Neuronal stem cell (in vitro differentiated cells): ENCODE data around the gene CELA3A.

ENCODE experiments used
- DNase-seq: peaks from one replicate; pipeline ENCODE4 v3.0.0-alpha.2; 2013; ENCODE audit warnings: low spot score
- H2AFZ ChIP-seq: one replicate; pipeline ENCODE4 v1.6.1; 2013; ENCODE audit warnings: mild to moderate bottlenecking, low read length, inconsistent platforms
- H2AK5ac ChIP-seq: 2 replicates; pipeline ENCODE4 v1.6.1; 2013; ENCODE audit warnings: low read depth, mild to moderate bottlenecking, inconsistent platforms, low read length, moderate library complexity, mixed read lengths
- H2BK120ac ChIP-seq: 2 replicates; pipeline ENCODE4 v1.6.1; 2013; ENCODE audit warnings: low read depth, mild to moderate bottlenecking, inconsistent platforms, low read length, moderate library complexity, mixed read lengths
- H2BK12ac ChIP-seq: one replicate; pipeline ENCODE4 v1.6.1; 2013; ENCODE audit warnings: low read length, inconsistent platforms
- H2BK15ac ChIP-seq: 2 replicates; pipeline ENCODE4 v1.6.1; 2013; ENCODE audit warnings: mild to moderate bottlenecking, low read length, inconsistent platforms, mixed read lengths
- H2BK5ac ChIP-seq: one replicate; pipeline ENCODE4 v1.6.1; 2013; ENCODE audit warnings: inconsistent platforms, mild to moderate bottlenecking, low read length, moderate library complexity
- H3K14ac ChIP-seq: one replicate; pipeline ENCODE4 v1.6.1; 2013; ENCODE audit warnings: low read length, inconsistent platforms
- H3K18ac ChIP-seq: 2 replicates; pipeline ENCODE4 v1.6.1; 2013; ENCODE audit warnings: low read length, inconsistent platforms
- H3K23ac ChIP-seq: 2 replicates; pipeline ENCODE4 v1.6.1; 2013; ENCODE audit warnings: low read depth, mild to moderate bottlenecking, mixed read lengths, low read length, inconsistent platforms; ENCODE audit not compliant: poor library complexity
- H3K27ac ChIP-seq: replicated peaks from 3 replicates; pipeline ENCODE4 v1.5.1; 2013; ENCODE audit warnings: low read length, inconsistent platforms
- H3K27me3 ChIP-seq, 3 experiments: 2 replicates each; pipeline ENCODE4 v1.6.1; 2013; ENCODE audit warnings: low read length in 3 of 3, mild to moderate bottlenecking in 2 of 3, inconsistent platforms in 1 of 3, low read depth in 1 of 3, mixed read lengths in 1 of 3, moderate library complexity in 1 of 3; ENCODE audit not compliant: control insufficient read depth in 3 of 3, insufficient read depth in 3 of 3
- H3K36me3 ChIP-seq, 2 donors: replicated peaks in 1 of 2; 2 replicates each; pipeline ENCODE4 v1.6.1; 2013; ENCODE audit warnings: low read length in 2 of 2; ENCODE audit not compliant: control insufficient read depth in 2 of 2, insufficient read depth in 2 of 2
- H3K4ac ChIP-seq: 2 replicates; pipeline ENCODE4 v1.6.1; 2013; ENCODE audit warnings: inconsistent platforms, mild to moderate bottlenecking, low read length, moderate library complexity
- H3K4me1 ChIP-seq, 2 donors: 1 replicate in 1 of 2; 2 replicates in 1 of 2; pipeline ENCODE4 v1.6.1; 2013; ENCODE audit warnings: low read length in 2 of 2, low read depth in 1 of 2; ENCODE audit not compliant: control insufficient read depth in 2 of 2, insufficient read depth in 1 of 2
- H3K4me2 ChIP-seq: one replicate; pipeline ENCODE4 v1.6.1; 2013; ENCODE audit warnings: mild to moderate bottlenecking, low read length, inconsistent platforms; ENCODE audit not compliant: insufficient read depth, poor library complexity, severe bottlenecking
- H3K4me3 ChIP-seq, 2 donors: 2 replicates each; pipeline ENCODE4 v1.5.1; 2013; ENCODE audit warnings: low read length in 2 of 2, mild to moderate bottlenecking in 2 of 2, inconsistent platforms in 1 of 2, moderate library complexity in 1 of 2
- H3K79me1 ChIP-seq: one replicate; pipeline ENCODE4 v1.6.1; 2013; ENCODE audit warnings: low read depth, mild to moderate bottlenecking, inconsistent platforms, low read length, moderate library complexity
- H3K9ac ChIP-seq: one replicate; pipeline ENCODE4 v1.6.1; 2013; ENCODE audit warnings: mild to moderate bottlenecking, low read depth, low read length, inconsistent platforms; ENCODE audit not compliant: poor library complexity
- H3K9me3 ChIP-seq, 2 donors: replicated peaks in 1 of 2; 2 replicates each; pipeline versions ENCODE3 to v1.6.1; 2013; ENCODE audit warnings: low read length in 2 of 2, mild to moderate bottlenecking in 2 of 2, inconsistent platforms in 1 of 2, low read depth in 1 of 2, mixed read lengths in 1 of 2, moderate library complexity in 1 of 2; ENCODE audit not compliant: control insufficient read depth in 2 of 2, insufficient read depth in 1 of 2
- H4K8ac ChIP-seq: one replicate; pipeline ENCODE4 v1.6.1; 2013; ENCODE audit warnings: low read depth, mild to moderate bottlenecking, inconsistent platforms, low read length, moderate library complexity
- H4K91ac ChIP-seq: one replicate; pipeline ENCODE4 v1.6.1; 2013; ENCODE audit warnings: low read length, low read depth, mild to moderate bottlenecking, inconsistent platforms; ENCODE audit not compliant: poor library complexity
- WGBS, 2 donors: extraction: QIAGEN DNeasy Blood & Tissue Kit; methylation state at CpG; one replicate each; pipeline ENCODE4 v1.1.7; 2013; ENCODE audit warnings: missing lambda C conversion rate in 2 of 2, mixed read lengths in 1 of 2; ENCODE audit not compliant: insufficient read length in 2 of 2, insufficient replicate concordance in 1 of 2; ENCODE audit errors: extremely low coverage in 2 of 2; 5-methylcytosine and 5-hydroxymethylcytosine counted together

CELA3A gene

DNA sequence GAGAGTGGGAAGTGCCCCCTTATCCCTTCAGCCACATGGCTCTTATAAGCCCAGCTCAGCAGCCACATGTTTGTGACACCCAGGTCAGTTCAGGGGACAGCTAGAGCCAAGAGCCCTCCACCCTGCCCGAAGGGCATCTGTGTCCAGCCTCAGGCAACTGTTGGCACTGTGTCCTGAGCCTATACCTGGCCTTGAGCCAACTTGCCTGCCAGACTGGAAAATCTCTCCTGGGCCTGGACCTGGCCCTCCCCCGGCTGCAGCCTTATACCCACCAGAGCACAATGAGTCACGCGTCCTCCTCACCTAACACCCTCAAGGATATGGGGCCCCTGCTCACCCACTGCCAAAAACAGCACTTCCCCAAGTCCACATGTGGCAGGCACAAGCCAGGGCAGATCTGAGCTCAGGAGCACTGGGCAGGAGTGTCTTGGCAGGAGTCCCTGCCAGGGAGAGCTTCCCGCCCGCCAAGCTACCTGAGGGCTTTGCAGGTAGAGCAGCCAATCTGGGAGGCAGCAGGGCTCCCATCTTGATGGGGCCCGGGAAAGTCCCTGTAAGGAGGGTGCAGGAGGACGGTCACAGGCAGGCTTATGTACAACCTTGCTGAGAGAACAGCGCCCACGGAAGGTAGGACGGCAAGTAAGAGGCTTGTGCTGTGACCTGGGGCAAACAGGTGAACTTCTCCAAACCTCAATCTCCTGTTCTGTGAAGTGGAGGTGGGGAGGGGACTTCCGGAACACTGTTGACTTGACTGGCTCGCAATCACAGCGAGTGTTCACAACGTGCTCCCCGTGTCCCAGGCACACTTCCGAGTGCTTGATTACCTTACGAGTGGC is 44.5 kb upstream of the CELA3A start:
- Histone ChIP-seq H2BK5ac (peak overlapping the region; percentile 83), H3K4me1 (peaks cover 15 to 16% of the 10 kb centered on the region in 2 donors), H3K9me3 (no peaks in the 10 kb centered on the region), H2AFZ (no peak overlapping the region), H3K4me3 (no peak overlapping the region), H3K23ac (no peak overlapping the region), H2BK12ac (peak overlapping the region; percentile 64), H3K9ac (no peak overlapping the region), H4K91ac (no peak overlapping the region), H4K8ac (no peak overlapping the region), H3K18ac (peak overlapping the region; percentile 93), H3K4ac (peak overlapping the region; percentile 42), H3K27ac (no peak overlapping the region), H3K14ac (peak overlapping the region; percentile 91), H2BK120ac (no peak overlapping the region), H3K4me2 (no peak overlapping the region), H3K36me3 (no peaks in the 10 kb centered on the region), H3K79me1 (no peaks in the 10 kb centered on the region), H2AK5ac (peak overlapping the region; percentile 91), H2BK15ac (peak overlapping the region; percentile 67), H3K27me3 (no peaks in the 10 kb centered on the region)
- DNase-seq, result no peak
- WGBS, 2 donors, result no CpG with 5 or more reads among the region's 18 CpGs

DNA sequence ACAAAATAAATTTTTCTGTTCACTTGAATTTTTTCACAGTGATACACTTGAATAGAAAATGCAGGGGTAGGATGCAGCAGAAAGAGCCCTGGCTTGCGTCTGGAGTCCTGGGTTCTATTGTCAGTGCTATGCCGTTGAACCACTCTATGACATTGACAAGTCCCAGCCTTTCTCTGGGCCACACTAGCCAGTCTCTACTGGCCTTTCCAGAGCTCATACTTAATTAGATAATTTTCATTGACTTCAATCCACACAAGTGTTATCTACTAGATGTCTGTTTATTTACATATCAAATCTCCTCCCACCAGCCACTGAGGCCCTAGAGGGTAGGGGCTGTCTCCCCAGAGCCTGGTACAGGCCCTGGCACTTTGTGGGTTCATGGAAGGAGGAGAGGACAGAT is 40.1 kb upstream of the CELA3A start:
- no peaks in the 10 kb centered on the region for H3K79me1 ChIP-seq
- no peaks in the 10 kb centered on the region for H3K9me3 ChIP-seq
- H3K4me1 ChIP-seq, result peaks cover 0 to 6% of the 10 kb centered on the region in 2 donors
- H4K8ac ChIP-seq, result no peak overlapping the region
- H2BK5ac ChIP-seq, result no peak overlapping the region
- H4K91ac ChIP-seq, result no peak overlapping the region
- no peak overlapping the region for H2AFZ ChIP-seq
- H3K23ac ChIP-seq, result no peak overlapping the region
- H2AK5ac ChIP-seq, result no peak overlapping the region
- no peaks in the 10 kb centered on the region for H3K36me3 ChIP-seq
- no peak overlapping the region for H3K14ac ChIP-seq
- no peak overlapping the region for H3K4me2 ChIP-seq
- no peak overlapping the region for H2BK120ac ChIP-seq
- H3K27me3 ChIP-seq, result no peaks in the 10 kb centered on the region
- H3K27ac ChIP-seq, result no peak overlapping the region
- no peak overlapping the region for H2BK15ac ChIP-seq
- no peak overlapping the region for H3K4me3 ChIP-seq
- WGBS, 2 donors, result no CpG with 5 or more reads among the region's 2 CpGs
- no peak overlapping the region for H2BK12ac ChIP-seq
- no peak overlapping the region for H3K18ac ChIP-seq
- DNase-seq, result no peak
- H3K4ac ChIP-seq, result no peak overlapping the region
- no peak overlapping the region for H3K9ac ChIP-seq

DNA sequence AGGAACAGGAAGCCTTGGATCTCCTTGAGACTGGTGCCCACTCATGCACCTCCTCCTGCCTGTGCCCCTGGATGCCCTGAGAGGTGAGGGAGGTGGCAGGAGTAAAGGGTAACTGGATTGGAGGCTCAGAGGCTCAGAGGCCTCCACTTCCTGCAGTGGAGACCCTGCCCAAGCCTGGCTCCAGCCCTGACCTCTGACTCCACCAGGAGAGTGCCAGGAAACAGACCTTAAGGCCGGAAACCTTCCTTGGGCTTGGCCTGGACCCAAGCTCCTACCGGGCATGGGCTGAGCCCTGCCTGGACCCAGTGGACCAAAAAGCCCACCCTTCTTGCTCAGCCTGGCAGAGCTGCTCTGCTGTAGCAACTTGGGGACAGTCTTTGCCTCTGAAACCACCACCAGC is 39.7 kb upstream of the CELA3A start:
- Histone ChIP-seq H3K79me1 (no peaks in the 10 kb centered on the region), H2BK120ac (no peak overlapping the region), H3K9ac (peak overlapping the region; percentile 10), H3K9me3 (no peaks in the 10 kb centered on the region), H3K27me3 (no peaks in the 10 kb centered on the region), H3K36me3 (no peaks in the 10 kb centered on the region), H3K4ac (no peak overlapping the region), H2BK15ac (peak overlapping the region; percentile 69), H3K18ac (peak overlapping the region; percentile 41), H4K91ac (no peak overlapping the region), H3K23ac (no peak overlapping the region), H2AK5ac (no peak overlapping the region), H2AFZ (no peak overlapping the region), H4K8ac (no peak overlapping the region), H2BK12ac (no peak overlapping the region), H3K14ac (no peak overlapping the region), H3K4me1 (peaks cover 0 to 3% of the 10 kb centered on the region in 2 donors), H3K4me2 (no peak overlapping the region), H2BK5ac (peak overlapping the region; percentile 54), H3K27ac (no peak overlapping the region), H3K4me3 (no peak overlapping the region)
- no CpG with 5 or more reads among the region's 2 CpGs for WGBS, 2 donors
- no peak for DNase-seq

DNA sequence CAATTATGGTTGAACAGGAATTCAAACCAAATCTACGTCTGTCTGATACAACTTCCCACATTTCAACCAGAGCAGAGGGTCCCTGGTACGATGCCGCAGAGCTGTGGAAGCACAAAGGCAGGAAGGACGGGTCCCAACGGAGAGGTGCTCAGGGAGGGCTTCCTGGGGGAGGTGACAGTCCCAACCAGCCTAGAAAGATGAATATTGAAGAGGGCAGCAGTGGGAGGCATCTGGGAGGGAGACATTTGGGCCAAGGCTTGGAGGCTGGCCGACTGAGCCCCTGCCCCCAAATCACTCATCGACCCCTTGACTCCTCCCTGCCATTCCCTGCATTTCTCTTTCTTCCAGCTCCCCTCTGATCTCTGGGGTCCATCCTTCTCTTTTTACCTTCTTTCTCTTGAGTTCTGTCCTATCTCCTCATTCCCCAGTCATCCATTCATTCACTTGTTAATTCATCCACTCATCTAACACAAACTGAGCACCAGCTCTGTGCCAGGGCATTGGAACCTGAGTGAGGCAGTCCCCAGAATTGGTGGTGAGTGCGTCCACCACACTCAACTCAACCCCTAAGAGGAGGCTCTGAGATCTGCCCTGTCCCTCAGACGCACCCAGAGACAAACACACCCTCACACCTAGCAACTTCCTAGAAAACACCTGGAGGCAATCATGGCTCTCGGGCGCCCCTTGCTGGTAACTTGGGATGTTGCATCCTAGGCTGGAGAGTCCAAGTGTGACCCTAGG is 37.8 kb upstream of the CELA3A start:
- no peaks in the 10 kb centered on the region for H3K27me3 ChIP-seq
- no peak overlapping the region for H2BK12ac ChIP-seq
- H4K91ac ChIP-seq, result no peak overlapping the region
- no peak overlapping the region for H2BK5ac ChIP-seq
- no peak overlapping the region for H3K4ac ChIP-seq
- H2AK5ac ChIP-seq, result no peak overlapping the region
- H3K9me3 ChIP-seq, result no peaks in the 10 kb centered on the region
- no peaks in the 10 kb centered on the region for H3K36me3 ChIP-seq
- H3K18ac ChIP-seq, result no peak overlapping the region
- no CpG with 5 or more reads among the region's 11 CpGs for WGBS, 2 donors
- H4K8ac ChIP-seq, result no peak overlapping the region
- no peaks in the 10 kb centered on the region for H3K79me1 ChIP-seq
- no peak overlapping the region for H2BK120ac ChIP-seq
- no peak overlapping the region for H3K4me3 ChIP-seq
- peak; percentile 79 for DNase-seq
- no peak overlapping the region for H3K27ac ChIP-seq
- H3K23ac ChIP-seq, result no peak overlapping the region
- no peak overlapping the region for H2BK15ac ChIP-seq
- no peak overlapping the region for H3K14ac ChIP-seq
- H3K9ac ChIP-seq, result no peak overlapping the region
- H3K4me1 ChIP-seq, result no peaks in the 10 kb centered on the region
- peak overlapping the region; percentile 31 for H2AFZ ChIP-seq
- no peak overlapping the region for H3K4me2 ChIP-seq
